Thyroid gland (tissue), 4 donors: Measurements from ENCODE around the gene PTPN3.

Experiments used
- CTCF ChIP-seq, 6 experiments: fragments of 200-600 bp in 3 of 6; fragments of 450-650 bp in 3 of 6; sonication (generic) in 3 of 6; IDR thresholded peaks; one replicate each; pipeline ENCODE4 v1.5.1; 2016 to 2019; ENCODE audit warnings: antibody characterized with exemption in 6 of 6, mild to moderate bottlenecking in 2 of 6, inconsistent platforms in 1 of 6, moderate library complexity in 1 of 6
- POLR2A ChIP-seq, 2 donors: fragments of 450-650 bp; IDR thresholded peaks; one replicate each; pipeline ENCODE4 v1.6.1; 2017; ENCODE audit warnings: antibody characterized with exemption in 2 of 2, mild to moderate bottlenecking in 2 of 2, moderate library complexity in 1 of 2

DNA sequence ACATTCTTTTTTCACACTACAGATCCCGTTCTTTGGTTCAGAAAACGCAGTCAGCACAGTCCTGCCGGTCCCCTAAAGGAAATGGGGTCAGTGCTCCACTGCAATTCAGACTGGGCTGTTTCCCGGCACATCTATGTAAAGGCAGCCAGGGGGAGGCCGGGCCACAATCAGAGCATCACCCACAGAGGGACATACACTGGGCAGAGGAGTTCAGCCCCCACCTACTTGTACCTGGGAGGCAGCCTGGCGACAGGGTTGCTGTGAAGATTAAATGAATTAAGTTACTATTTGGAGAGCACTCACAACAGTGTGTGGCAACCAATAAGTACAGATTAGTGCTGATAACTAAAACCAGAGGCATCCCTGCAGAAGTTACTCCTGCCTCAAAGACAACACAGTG is 4.5 kb downstream of the PTPN3 start:
- TF ChIP-seq CTCF (IDR thresholded peaks at IDR 0.05) (no peak), POLR2A (IDR thresholded peaks at IDR 0.05) (no peak)
